Activated CD8-positive, alpha-beta T cell treated with anti-CD3 and anti-CD28 coated beads, Interleukin-2, amount 10 ng/mL, durations not matched to agents 7 days and 5 days (primary cell): ENCODE results near the gene HOXC4. TPM values are rescaled to one million over a fixed set of nuclear protein-coding genes. Genes with fewer than 3 reads are reported as not detected.
"Not testable (repeated sequence)": the region's sequence is repeated elsewhere in the genome, so short reads cannot be mapped to it uniquely, and the experiment has no call there.

Experiments used
- ATAC-seq: fragments of 150-1000 bp; cut with Tn5 transposase; one replicate; pipeline ENCODE4 v1.10.0; 2021; ENCODE audit warnings: moderate library complexity
- CTCF ChIA-PET: fragments of 350-600 bp; sonication (Branson Sonifier 250); formaldehyde crosslinking; loops from one replicate; lab custom pipeline; 2021; ENCODE audit warnings: antibody characterized with exemption; lab: Charles Lee
- POLR2A ChIA-PET: fragments of 350-600 bp; sonication (Branson Sonifier 250); formaldehyde crosslinking; loops from one replicate; lab custom pipeline; 2021; ENCODE audit warnings: antibody characterized with exemption; lab: Charles Lee
- DNase-seq: peaks from one replicate; pipeline ENCODE4 v3.0.0-alpha.2; 2020
- H3K27ac Mint-ChIP-seq: one replicate; pipeline ENCODE4 v1.8.0; 2021; ENCODE audit warnings: mild to moderate bottlenecking, mixed read lengths
- H3K27me3 Mint-ChIP-seq: one replicate; pipeline ENCODE4 v1.8.0; 2021; ENCODE audit warnings: low read depth, mixed read lengths
- H3K36me3 Mint-ChIP-seq: one replicate; pipeline ENCODE4 v1.8.0; 2021; ENCODE audit warnings: low read depth, mixed read lengths
- H3K4me1 Mint-ChIP-seq: one replicate; pipeline ENCODE4 v1.8.0; 2021; ENCODE audit warnings: low read depth, mixed read lengths
- H3K4me3 Mint-ChIP-seq: one replicate; pipeline ENCODE4 v1.8.0; 2021; ENCODE audit warnings: mild to moderate bottlenecking, mixed read lengths
- H3K9me3 Mint-ChIP-seq: one replicate; pipeline ENCODE4 v1.8.0; 2022; ENCODE audit warnings: mixed read lengths; ENCODE audit not compliant: insufficient read depth
- total RNA-seq, 2 experiments: library from RNA; stranded (reverse); gene quantifications; one replicate each; pipeline ENCODE4 v1.2.3, GENCODE V29; 2021

HOXC4 gene
- total RNA-seq, 2 experiments from 2014 or later, result 1.1 to 1.3 TPM

GRCh38 chr12:54038284-54038870, 15.3 kb upstream of the HOXC4 start:
- Mint-ChIP-seq H3K4me3 (no peak overlapping the region), H3K36me3 (no peaks in the 10 kb centered on the region), H3K27ac (no peak overlapping the region), H3K9me3 (no peaks in the 10 kb centered on the region), H3K27me3 (peaks cover 80% of the 10 kb centered on the region), H3K4me1 (peaks cover 13% of the 10 kb centered on the region)
- CTCF ChIA-PET, result interaction anchor here (1.1 to 1.8 kb wide), 2 partner anchors 53 to 152 kb away, joined by 4 to 5 read pairs; partner anchors contain the start of gene HOXC10
- DNase-seq (no peak), ATAC-seq (no peak)
- POLR2A ChIA-PET, result interaction anchor here (0.8 kb wide), 1 partner anchor 150 kb away, joined by 3 read pairs; the partner anchor contains the start of gene SMUG1

GRCh38 chr12:54038871-54039414, 14.7 kb upstream of the HOXC4 start:
- no peaks in the 10 kb centered on the region for H3K36me3 Mint-ChIP-seq
- H3K9me3 Mint-ChIP-seq, result no peaks in the 10 kb centered on the region
- DNase-seq (no peak), ATAC-seq (no peak)
- POLR2A ChIA-PET, result no interaction called here
- peaks cover 15% of the 10 kb centered on the region for H3K4me1 Mint-ChIP-seq
- H3K27me3 Mint-ChIP-seq, result peaks cover 83% of the 10 kb centered on the region
- H3K27ac Mint-ChIP-seq, result no peak overlapping the region
- no peak overlapping the region for H3K4me3 Mint-ChIP-seq
- CTCF ChIA-PET, result interaction anchor here (1.1 to 2.8 kb wide), 3 partner anchors 54 to 176 kb away, joined by 4 to 8 read pairs (median 5); partner anchors contain the start of gene HOXC10

- ATAC-seq, result no peak
- H3K4me1 Mint-ChIP-seq, result peaks cover 17% of the 10 kb centered on the region
- H3K27me3 Mint-ChIP-seq, result peaks cover 82% of the 10 kb centered on the region
- ChIA-PET POLR2A (no interaction called here), CTCF (interaction anchor here (2.4 to 2.8 kb wide), 2 partner anchors 8 to 175 kb away, joined by 6 to 8 read pairs; no protein-coding TSS in a partner anchor)
- DNase-seq, result no peak
- H3K27ac Mint-ChIP-seq, result no peak overlapping the region
- no peaks in the 10 kb centered on the region for H3K36me3 Mint-ChIP-seq
- no peaks in the 10 kb centered on the region for H3K9me3 Mint-ChIP-seq
- no peak overlapping the region for H3K4me3 Mint-ChIP-seq
These were observed 14.1 kb upstream of the HOXC4 start for GRCh38 chr12:54039417-54040147.

- Mint-ChIP-seq H3K9me3 (no peaks in the 10 kb centered on the region), H3K4me3 (no peak overlapping the region), H3K4me1 (peaks cover 19% of the 10 kb centered on the region), H3K27ac (no peak overlapping the region), H3K27me3 (peaks cover 84% of the 10 kb centered on the region), H3K36me3 (no peaks in the 10 kb centered on the region)
- ChIA-PET POLR2A (no interaction called here), CTCF (interaction anchor here (0.9 to 2.8 kb wide), 6 partner anchors 8 to 174 kb away, joined by 3 to 8 read pairs (median 5); no protein-coding TSS in a partner anchor)
- no peak for ATAC-seq
- no peak for DNase-seq
These were observed 13.5 kb upstream of the HOXC4 start for GRCh38 chr12:54040148-54040494.

GRCh38 chr12:54040648-54041047, 13.0 kb upstream of the HOXC4 start:
- Mint-ChIP-seq H3K27ac (no peak overlapping the region), H3K27me3 (peaks cover 85% of the 10 kb centered on the region), H3K4me1 (peaks cover 18% of the 10 kb centered on the region), H3K36me3 (no peaks in the 10 kb centered on the region), H3K4me3 (no peak overlapping the region), H3K9me3 (no peaks in the 10 kb centered on the region)
- ATAC-seq (no peak), DNase-seq (no peak)
- ChIA-PET POLR2A (interaction anchor here (0.7 to 1.1 kb wide), 2 partner anchors 11 to 28 kb away, joined by 3 to 4 read pairs; no protein-coding TSS in a partner anchor), CTCF (interaction anchor here (0.7 to 2.8 kb wide), 8 partner anchors 8 to 174 kb away, joined by 3 to 8 read pairs (median 6); partner anchors contain the start of gene HOXC5)

GRCh38 chr12:54041097-54041690, 12.4 kb upstream of the HOXC4 start:
- ChIA-PET CTCF (interaction anchor here (0.7 to 2.8 kb wide), 8 partner anchors 8 to 173 kb away, joined by 3 to 8 read pairs (median 6); partner anchors contain the start of gene HOXC5), POLR2A (interaction anchor here (0.7 to 1.1 kb wide), 2 partner anchors 11 to 27 kb away, joined by 3 to 4 read pairs; no protein-coding TSS in a partner anchor)
- DNase-seq (no peak), ATAC-seq (no peak)
- peaks cover 18% of the 10 kb centered on the region for H3K4me1 Mint-ChIP-seq
- no peak overlapping the region for H3K4me3 Mint-ChIP-seq
- no peak overlapping the region for H3K27ac Mint-ChIP-seq
- H3K27me3 Mint-ChIP-seq, result peaks cover 86% of the 10 kb centered on the region
- H3K9me3 Mint-ChIP-seq, result no peaks in the 10 kb centered on the region
- H3K36me3 Mint-ChIP-seq, result no peaks in the 10 kb centered on the region

- H3K4me3 Mint-ChIP-seq, ATAC-seq, H3K9me3 Mint-ChIP-seq, H3K27ac Mint-ChIP-seq, H3K36me3 Mint-ChIP-seq, DNase-seq, POLR2A ChIA-PET: not testable (repeated sequence)
- Mint-ChIP-seq H3K27me3 (peaks cover 87% of the 10 kb centered on the region), H3K4me1 (peaks cover 20% of the 10 kb centered on the region)
- CTCF ChIA-PET, result interaction anchor here (1.8 to 2.8 kb wide), 4 partner anchors 9 to 173 kb away, joined by 6 to 8 read pairs (median 6); partner anchors contain the start of gene HOXC5
These were observed 11.6 kb upstream of the HOXC4 start for GRCh38 chr12:54042033-54042432.

GRCh38 chr12:54042970-54043853, 10.4 kb upstream of the HOXC4 start:
- ATAC-seq (no peak), DNase-seq (no peak)
- no peaks in the 10 kb centered on the region for H3K36me3 Mint-ChIP-seq
- CTCF ChIA-PET, result interaction anchor here (1.6 kb wide), 1 partner anchor 10 kb away, joined by 6 read pairs; the partner anchor contains the start of gene HOXC5
- H3K27ac Mint-ChIP-seq, result no peak overlapping the region
- H3K9me3 Mint-ChIP-seq, result no peaks in the 10 kb centered on the region
- H3K4me3 Mint-ChIP-seq, result no peak overlapping the region
- peaks cover 21% of the 10 kb centered on the region for H3K4me1 Mint-ChIP-seq
- POLR2A ChIA-PET, result no interaction called here
- H3K27me3 Mint-ChIP-seq, result peaks cover 88% of the 10 kb centered on the region

GRCh38 chr12:54044425-54045103, 9.1 kb upstream of the HOXC4 start:
- ATAC-seq, result no peak
- Mint-ChIP-seq H3K4me1 (peaks cover 21% of the 10 kb centered on the region), H3K27ac (no peak overlapping the region), H3K36me3 (no peaks in the 10 kb centered on the region), H3K27me3 (peaks cover 89% of the 10 kb centered on the region), H3K4me3 (no peak overlapping the region), H3K9me3 (no peaks in the 10 kb centered on the region)
- DNase-seq, result no peak
- ChIA-PET CTCF (interaction anchor here (1.0 to 1.6 kb wide), 6 partner anchors 12 to 157 kb away, joined by 3 to 7 read pairs (median 4); partner anchors contain the start of gene HOXC5), POLR2A (no interaction called here)

- ChIA-PET CTCF (interaction anchor here (1.0 to 1.2 kb wide), 6 partner anchors 13 to 162 kb away, joined by 3 to 7 read pairs (median 4); partner anchors contain the start of gene HOXC5), POLR2A (no interaction called here)
- Mint-ChIP-seq H3K27me3 (peaks cover 89% of the 10 kb centered on the region), H3K27ac (no peak overlapping the region), H3K4me1 (peaks cover 28% of the 10 kb centered on the region), H3K36me3 (no peaks in the 10 kb centered on the region), H3K4me3 (no peak overlapping the region), H3K9me3 (no peaks in the 10 kb centered on the region)
- DNase-seq (no peak), ATAC-seq (no peak)
These were observed 8.2 kb upstream of the HOXC4 start for GRCh38 chr12:54045401-54045800.
